GM19239 (cell line): ENCODE measurements around the gene PRKG1.

ENCODE experiments used
- DNase-seq: peaks from one replicate; pipeline ENCODE4 v3.0.0; 2011; ENCODE audit warnings: low spot score; ENCODE audit not compliant: insufficient read length
- FAIRE-seq: peaks from 2 replicates; lab custom pipeline; 2011; peaks lifted over from hg19 to GRCh38; lab: Jason Lieb, UNC

PRKG1 gene

DNA sequence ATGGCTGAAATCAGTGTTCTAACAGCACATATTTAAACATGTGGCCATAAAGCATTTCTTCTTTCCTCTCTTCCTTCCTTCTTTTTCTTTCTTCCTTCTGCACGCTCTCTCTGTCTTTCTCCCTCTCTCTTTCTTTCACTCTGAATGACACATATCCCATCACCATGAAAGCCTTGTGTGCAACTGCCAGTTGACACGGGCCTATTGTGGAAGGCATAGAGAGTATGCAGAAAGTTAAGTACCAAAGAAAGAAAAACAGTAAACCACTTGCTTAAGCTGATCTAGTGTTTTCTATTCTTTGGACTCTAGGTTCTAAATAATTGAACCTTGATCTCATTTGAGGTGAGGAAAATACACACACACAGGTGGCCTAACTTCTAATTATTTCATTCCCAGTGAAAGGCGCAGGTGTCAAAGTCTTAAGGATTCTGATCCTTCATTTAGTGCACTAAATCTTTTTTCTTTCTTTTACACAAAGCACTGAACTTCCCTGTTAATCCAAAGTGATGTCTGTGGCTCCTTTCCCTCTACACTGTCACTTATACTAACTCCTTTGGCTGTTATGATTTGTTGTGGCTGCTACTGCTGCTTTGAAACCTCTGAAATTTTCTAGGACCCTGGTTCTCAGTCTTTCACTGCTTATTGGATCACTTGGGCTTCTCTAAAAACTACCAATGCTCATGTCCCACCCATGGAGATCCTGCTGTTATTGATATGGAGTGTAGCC, 1257.5 kb downstream of the PRKG1 start:
- FAIRE-seq = no peak
- DNase-seq = no peak

- FAIRE-seq (no peak), DNase-seq (no peak)
These were observed 1258.5 kb downstream of the PRKG1 start for GRCh38 chr10:52332815-52333214.

DNA sequence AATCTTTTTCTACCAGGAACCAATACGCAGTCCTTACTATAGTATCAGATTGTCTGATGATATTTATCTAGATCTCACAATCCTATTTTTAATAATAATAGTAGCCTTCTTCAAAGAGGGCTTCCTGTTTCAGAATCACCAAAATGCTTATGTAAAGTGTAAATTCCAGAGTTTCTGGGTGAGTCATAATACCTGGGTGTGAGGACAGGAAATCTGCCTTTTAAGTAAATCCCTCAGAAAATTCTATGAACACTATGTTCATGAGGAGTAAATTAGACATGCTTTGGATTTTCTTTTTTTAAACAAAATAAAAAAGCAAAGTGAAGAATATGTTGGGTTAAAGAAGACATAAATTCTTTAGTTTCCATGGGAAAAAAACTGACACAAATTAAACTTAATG, 1260.3 kb downstream of the PRKG1 start:
- no peak for FAIRE-seq

GRCh38 chr10:52335665-52336064, 1261.4 kb downstream of the PRKG1 start:
- DNase-seq (no peak), FAIRE-seq (no peak)

More for the DNA sequence above, 1260.3 kb downstream of the PRKG1 start:
- DNase-seq = no peak

DNA sequence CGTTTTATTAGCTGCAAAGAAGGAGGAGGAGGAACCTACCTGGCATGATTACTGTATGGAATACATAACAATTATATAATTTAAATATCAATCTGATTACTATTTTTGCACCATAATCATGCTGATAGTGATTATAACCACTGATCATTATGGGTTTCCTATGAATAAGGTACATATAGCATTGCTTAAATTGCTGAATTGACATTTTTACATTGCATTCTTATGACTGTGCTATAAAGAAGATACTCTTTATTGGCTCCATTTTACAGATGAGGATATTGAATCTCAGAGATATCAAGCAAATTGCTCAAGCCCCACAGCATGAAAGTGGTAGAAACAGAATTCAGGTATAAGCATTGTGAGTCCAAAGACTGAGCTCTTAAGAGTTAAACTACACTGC, 1262.9 kb downstream of the PRKG1 start:
- FAIRE-seq (no peak), DNase-seq (no peak)

GRCh38 chr10:52343439-52343838, 1269.2 kb downstream of the PRKG1 start:
- FAIRE-seq (no peak), DNase-seq (no peak)

DNA sequence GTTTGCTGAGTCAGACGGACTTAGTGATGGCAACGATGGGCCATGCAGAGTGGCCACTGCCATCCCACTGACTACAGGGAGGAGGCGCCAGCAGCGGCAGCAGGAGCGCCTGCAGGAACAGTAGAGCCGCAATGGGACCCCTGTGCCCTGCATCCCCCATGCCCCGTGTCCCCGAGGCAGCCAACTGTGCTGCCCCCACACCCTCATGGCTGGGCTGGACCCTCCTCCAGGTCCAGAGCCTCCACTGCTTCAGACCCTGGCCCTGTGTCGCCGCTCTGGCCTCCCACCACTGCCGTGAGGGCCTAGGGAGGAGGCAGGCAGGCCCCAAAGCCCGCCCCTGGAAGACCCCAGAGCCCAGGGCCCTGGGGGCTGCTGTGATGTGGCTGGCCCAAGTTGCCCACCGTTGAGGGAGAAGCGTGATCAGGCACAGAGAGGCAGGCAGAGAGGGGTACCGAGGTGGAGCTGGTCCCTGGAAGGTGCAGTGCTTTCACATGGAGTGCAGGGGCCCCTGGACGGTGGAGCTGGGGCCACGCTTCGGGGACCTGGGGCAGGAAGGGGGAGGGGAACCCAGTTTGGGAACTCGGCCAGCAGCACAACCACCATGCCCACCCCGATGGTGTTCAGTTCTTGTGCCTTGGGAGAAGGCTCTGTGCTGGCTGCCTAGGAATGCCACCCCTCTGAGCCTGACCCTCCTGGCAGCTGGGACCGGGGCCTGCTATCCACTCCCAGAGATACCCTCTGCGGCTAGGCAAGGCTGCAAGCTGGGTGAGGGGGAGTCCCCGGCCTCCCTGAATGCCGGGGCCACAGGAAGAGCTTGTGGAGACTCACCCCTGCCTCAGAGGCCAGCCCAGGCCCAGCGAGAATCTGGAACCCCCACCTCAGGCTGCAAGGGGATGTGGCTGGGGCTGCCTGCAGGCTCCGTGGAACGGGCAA, 1272.4 kb downstream of the PRKG1 start:
- FAIRE-seq = no peak
- DNase-seq = no peak

- DNase-seq (no peak), FAIRE-seq (no peak)
These were observed 1273.0 kb downstream of the PRKG1 start for GRCh38 chr10:52347327-52347667.
